ENCODE data around the gene UGT1A8.

UGT1A8 gene

DNA sequence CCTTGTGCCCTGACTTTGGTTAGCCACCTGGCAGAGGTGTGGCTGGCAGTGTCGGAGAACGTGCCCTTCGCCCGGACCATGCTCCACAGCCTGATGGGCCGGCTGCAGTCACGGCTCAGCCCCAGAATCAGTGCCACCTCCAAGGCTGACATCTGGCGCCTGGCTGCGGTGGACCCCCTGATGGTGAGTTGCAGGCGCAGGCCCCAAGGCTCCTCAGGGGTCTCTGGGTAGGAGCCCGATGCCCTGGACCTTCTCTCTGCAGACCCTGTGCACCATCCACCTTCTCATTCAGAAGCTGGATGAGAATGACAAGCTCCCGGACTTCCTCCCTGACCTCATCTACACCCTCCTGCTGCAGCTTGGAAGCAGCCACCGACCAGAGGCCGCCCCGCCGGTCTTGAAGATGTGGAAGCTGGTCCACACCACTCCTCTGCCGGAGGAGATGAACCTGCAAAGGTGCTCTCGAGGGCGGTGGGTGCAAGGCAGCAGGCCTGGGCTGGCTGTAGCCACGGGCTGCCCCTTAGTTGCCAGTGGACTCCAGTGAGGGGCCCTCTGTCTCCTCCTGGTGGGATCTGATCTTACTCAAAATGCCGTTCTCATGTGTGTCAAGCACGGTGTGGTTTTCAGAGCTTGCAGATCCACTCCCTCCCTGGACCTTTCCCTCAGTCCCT is 204.8 kb downstream of the UGT1A8 start:
- no peak for DNase-seq

Data from activated CD4-positive, alpha-beta T cell treated with anti-CD3 and anti-CD28 coated beads for 4 hours (primary cell).